ENCODE data around the gene PTER.

PTER gene

DNA sequence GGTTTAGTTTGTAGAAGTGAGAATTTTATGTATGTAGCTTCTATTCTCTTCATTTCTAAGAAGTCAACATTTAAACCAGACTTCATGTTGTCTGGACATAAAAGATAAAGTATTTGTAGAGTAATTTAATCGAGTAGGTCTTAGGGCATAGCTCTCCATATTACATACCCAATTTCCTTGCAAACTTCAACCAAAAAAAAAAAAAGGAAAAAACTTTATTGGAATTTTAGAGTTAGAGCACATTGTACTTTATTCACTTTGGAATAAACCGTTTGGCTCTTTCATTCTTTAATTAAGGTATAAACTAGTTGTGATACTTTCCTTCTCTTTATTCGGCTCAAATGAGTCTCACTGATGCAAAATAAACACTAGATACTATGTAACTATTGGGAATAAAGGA lies 36.0 kb downstream of the PTER start:
- no peak for DNase-seq

- no peak for DNase-seq
Measured at GRCh38 chr10:16477757-16478156, 40.9 kb downstream of the PTER start.

DNA sequence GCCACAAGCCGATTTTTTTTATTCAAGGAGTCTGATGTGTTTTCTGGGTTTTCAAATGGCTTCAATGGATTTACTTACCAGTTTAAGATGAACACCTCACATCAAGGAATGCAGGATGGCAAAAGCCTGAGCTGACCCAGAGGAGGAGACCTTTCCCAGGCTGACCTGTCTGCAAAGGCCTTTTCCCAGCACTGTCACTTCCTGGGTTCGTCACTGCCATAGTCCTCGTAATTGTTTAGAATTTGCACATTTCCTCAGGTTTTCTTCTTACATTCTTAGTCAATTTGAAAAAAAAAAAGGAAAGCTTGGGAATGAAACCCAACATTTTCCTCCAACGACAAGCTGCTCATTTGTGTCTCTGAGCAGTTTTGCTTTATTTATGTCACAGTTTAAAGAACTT lies 42.0 kb downstream of the PTER start:
- no peak for DNase-seq

- no peak for DNase-seq
Measured at GRCh38 chr10:16481052-16481728, 44.4 kb downstream of the PTER start.

DNA sequence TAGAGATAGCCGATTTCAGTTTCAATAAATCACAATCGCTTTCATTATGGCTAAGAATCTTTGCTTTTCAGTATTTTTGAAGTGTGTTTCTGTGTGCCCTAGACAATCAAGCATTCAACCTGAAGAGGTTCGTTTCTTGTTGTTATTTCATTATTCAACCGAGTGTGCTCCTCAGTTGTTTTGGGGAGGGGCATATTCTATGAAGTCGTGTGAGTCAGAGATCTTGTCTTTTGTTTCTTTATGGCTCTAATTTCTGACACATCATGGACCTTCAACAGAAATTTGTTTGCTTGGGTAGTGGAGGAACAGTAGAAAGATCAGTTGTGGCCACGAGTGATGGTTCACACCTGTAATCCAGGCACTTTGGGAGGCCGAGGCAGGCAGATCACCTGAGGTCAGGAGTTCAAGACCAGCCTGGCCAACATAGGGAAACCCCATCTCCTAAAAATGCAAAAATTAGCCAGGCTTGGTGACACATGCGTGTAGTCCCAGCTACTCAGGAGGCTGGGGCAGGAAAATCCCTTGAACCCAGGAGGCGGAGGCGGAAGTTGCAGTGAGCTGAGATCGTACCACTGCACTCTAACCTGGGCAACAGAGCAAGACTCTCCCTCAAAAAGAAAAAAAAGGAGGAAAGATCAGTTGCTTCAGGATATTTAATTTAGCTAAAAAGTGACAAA lies 46.6 kb downstream of the PTER start:
- DNase-seq, result no peak

DNA sequence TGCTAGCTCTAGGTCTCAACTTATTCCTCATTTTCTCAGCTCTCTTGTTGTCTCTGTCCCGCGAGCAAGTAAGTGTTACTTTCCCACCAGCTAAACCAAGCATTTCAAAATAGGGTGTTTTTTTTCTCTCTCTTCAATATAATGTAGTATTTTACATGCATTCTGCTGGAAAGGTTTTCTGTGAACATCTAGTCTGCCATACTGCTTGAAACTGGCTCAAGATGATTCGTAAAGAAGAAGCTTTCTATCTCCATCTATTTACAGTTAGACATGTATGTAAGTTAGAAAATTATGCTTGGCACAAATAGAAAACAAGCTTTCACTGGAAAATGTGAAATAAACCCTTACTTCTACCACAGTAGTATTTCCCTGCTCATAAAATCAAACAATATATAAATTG lies 53.7 kb downstream of the PTER start:
- DNase-seq, result no peak

- peak; percentile 99 for DNase-seq
Measured at GRCh38 chr10:16491933-16492332, 55.1 kb downstream of the PTER start.

DNA sequence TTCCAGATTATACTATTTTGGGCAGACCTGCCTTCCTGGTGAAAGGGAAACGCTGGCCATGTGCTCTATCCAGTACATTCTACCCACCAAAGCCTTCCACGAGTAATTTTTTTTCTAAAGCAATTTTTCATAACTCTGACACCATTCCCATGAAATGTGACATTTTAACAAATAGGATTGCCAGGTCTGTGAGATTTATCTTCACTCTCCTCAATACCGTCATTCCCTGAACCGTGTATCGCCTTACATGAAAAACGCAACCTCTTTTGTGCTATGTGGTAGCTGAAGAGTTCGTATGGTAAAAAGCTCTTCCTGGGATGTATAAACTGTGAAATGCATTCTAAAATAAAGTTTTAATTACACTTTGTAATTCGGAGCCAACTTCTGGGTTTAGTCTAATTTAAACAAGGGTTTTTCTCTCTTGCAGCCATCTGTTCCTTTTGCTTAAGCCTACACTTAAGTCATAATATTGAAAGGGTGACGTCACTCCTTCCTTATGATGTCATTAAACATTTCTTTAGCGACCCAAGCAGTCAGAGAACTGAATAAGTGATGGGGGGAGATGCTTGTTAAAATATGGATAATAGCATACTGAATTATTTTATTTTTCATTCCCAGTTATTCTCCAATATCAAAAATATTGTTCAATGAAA lies 57.2 kb downstream of the PTER start:
- DNase-seq, result peak; percentile 24

DNA sequence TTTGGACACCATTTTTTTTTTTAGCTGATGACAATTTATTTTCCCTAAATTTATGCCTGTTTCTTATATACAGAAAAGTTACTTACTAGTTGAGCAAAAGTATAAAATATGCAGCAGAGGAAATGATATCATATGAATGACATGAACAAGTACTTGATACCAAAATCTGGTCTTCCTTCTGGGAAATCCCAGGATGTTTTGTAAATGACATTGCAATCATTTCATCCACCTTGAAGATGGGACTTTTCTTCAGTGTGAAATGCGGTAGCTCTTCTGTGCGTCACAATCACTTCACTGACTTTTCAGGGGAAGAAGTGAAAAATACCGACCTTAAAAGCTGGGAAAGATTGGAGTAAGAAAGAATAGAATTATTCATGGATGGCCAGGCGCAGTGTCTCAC lies 61.1 kb downstream of the PTER start:
- no peak for DNase-seq

DNA sequence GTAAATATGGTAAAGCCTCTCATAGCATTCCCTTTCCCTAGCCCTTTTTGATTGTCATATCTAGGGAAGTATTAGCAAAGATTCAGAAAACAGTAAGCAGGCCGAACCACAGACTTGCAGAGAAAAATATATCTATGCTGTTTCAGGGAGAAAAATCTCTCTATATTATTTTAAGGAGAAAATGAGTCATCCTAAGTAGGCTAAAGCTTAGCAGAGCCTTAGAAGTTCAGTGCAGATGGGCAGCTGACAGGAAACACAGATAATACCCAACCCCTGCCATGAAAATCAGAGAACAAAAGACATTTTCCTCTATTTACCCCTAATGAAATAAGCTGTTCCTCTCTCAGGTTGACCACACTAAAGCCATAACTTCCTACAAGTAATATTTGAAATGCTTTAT lies 68.4 kb downstream of the PTER start:
- no peak for DNase-seq

- no peak for DNase-seq
Measured at GRCh38 chr10:16509996-16510395, 73.2 kb downstream of the PTER start.

GRCh38 chr10:16510843-16511242 lies 74.0 kb downstream of the PTER start:
- DNase-seq, result no peak

DNA sequence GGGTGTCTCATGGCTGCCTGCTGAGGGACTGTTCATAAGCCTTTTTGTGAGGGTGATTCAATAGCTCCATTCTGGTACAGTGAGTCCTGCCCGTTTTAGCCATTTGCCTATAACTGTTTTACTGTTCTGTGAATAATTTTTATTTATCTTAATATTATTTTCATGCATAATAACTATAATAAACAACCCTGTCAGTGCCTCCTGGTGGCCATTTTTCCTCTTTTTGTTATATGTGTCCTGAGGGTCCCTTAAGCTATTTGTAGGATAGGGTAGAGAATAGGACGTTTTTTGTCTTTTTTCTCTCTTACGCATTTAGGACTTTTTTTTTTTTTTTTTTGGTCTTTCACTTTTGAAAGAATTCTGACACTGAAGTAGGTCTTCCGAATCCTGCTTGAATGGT lies 82.0 kb downstream of the PTER start:
- peak; percentile 78 for DNase-seq

GRCh38 chr10:16519250-16519907 lies 82.6 kb downstream of the PTER start:
- DNase-seq, result peak; percentile 72

GRCh38 chr10:16519908-16520861 lies 83.4 kb downstream of the PTER start:
- peak; percentile 90 for DNase-seq

- DNase-seq, result peak; percentile 89
Measured at GRCh38 chr10:16520900-16521299, 84.1 kb downstream of the PTER start.

DNA sequence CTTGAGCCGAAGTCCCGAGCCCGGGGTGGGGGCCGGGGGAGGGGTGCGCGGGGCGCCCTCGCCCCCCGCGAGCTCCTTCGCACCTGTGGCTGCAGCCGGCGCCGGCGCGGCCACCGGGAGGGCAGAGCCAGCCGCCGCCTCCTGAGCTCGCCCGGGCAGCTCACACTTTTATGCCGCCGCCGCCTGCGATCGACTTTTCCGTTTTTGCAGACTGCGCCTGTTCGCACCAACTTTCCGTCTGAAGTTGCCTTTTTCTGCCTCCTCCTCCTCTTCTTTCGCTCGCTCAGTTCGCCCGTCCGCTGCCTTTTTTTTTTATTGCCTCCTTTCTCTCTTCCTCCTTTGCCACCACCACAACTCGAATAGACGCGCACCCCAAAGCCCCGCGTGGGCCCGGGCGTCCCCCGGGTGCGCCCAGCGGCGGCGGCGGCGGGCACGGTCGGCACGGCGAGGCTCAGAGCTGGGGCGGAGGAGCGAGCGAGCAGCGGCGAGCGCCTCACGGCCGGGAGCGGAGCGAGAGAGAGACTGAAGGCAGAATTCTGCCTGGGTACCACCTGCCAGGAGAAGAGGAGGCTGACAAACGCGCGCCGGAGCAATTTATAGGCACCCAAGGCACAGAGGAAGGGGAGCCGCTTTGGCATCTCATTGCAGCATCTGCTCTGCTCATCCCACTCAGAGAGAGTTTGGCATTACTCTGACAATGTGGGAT lies 84.7 kb downstream of the PTER start, which contains the start of gene C1QL3:
Gene C1QL3 (minus strand): TSS at position 569 of the 706 bp plus-strand sequence. CDS start 814 bp downstream, outside the sequence.
- DNase-seq, result peak; percentile 87

DNA sequence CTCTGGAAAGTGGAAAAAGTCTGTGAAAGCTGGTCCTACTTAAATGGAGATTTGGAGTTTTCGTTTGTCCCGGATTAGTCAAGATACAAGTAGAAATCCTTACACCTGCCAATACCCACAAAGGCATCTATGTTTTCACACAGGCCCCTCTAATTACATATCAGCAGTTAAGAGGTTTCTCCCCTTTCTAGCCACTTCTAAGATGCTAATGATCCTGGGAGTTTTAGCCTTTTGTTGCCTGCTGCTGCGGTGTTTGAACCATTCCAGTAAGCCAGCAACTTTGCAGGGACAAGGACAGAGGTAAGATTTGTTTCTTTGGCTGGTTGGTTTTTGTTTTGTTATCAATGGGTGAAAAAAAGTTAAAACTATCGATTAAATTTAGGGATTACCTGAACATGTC lies 90.6 kb downstream of the PTER start:
- no peak for DNase-seq

DNA sequence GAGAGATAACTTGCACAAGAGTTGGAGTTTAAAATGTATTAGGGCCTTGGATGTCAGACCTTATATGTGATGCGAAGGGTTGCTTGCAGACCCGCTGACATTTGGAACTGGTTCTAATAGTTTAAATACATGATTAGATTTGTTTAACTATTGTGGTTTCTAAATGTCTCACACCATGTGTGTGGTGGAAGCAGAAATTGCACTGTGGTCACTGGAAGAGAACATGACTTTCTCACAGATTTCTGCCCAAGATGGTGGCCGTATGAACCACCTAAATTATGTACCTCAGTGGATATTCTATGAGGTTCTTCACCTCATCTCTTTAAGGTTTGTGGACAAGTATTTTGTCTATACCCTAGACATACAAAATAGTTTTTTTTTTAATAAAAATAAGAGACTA lies 93.0 kb downstream of the PTER start:
- DNase-seq, result no peak

DNA sequence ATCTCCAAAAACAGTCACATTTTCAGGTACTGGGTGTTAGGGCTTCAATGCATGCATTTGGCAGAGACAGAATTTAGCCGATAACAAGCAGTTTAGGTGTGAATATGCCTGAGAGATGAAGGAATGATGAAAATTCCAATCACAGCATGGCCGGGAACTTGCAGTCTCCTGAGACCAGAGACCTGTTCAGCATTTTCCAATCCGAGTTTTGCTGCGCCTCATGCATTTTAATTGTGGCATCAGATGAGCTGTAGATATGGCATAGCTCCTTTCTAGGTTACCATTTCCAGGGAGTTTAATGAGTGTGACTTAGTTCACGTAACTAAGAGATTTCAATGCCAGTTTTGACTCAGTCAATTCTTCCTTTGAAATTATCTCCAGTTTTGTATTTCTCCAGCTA lies 99.3 kb downstream of the PTER start:
- no peak for DNase-seq

GRCh38 chr10:16544099-16544498 lies 107.3 kb downstream of the PTER start:
- no peak for DNase-seq

- DNase-seq, result no peak
Measured at GRCh38 chr10:16544591-16544990, 107.8 kb downstream of the PTER start.
